Effector memory CD4-positive, alpha-beta T cell (primary cell): Measurements from ENCODE around the gene ZEB2.
A peak's percentile ranks its signal among the peaks of the same experiment; 100 is the strongest.

Experiments used
- DNase-seq, 3 donors: peaks; one replicate each; pipeline ENCODE4 v3.0.0-alpha.2; 2020
- H3K27ac ChIP-seq: 2 replicates; pipeline ENCODE4 v1.7.0; 2013; ENCODE audit warnings: mild to moderate bottlenecking, low read length, moderate library complexity; ENCODE audit not compliant: insufficient read depth, poor library complexity, severe bottlenecking
- H3K27me3 ChIP-seq: replicated peaks from 2 replicates; pipeline ENCODE4 v1.7.0; 2013; ENCODE audit warnings: mild to moderate bottlenecking, low read length; ENCODE audit not compliant: insufficient read depth, control insufficient read depth, poor library complexity, severe bottlenecking
- H3K36me3 ChIP-seq: 2 replicates; pipeline ENCODE4 v1.7.0; 2013; ENCODE audit warnings: mild to moderate bottlenecking, low read length, moderate library complexity; ENCODE audit not compliant: control insufficient read depth, insufficient read depth
- H3K4me1 ChIP-seq: 2 replicates; pipeline ENCODE4 v1.7.0; 2013; ENCODE audit warnings: low read length, mild to moderate bottlenecking; ENCODE audit not compliant: control insufficient read depth, insufficient read depth, poor library complexity, severe bottlenecking
- H3K4me3 ChIP-seq: 2 replicates; pipeline ENCODE4 v1.7.0; 2013; ENCODE audit warnings: low read length, low read depth, mild to moderate bottlenecking; ENCODE audit not compliant: insufficient read depth, poor library complexity, severe bottlenecking
- H3K9me3 ChIP-seq: 2 replicates; pipeline ENCODE4 v1.7.0; 2013; ENCODE audit warnings: mild to moderate bottlenecking, low read length, moderate library complexity; ENCODE audit not compliant: control insufficient read depth

The ZEB2 gene

GRCh38 chr2:144515099-144515695 is 4.7 kb downstream of the ZEB2 start:
- Histone ChIP-seq H3K36me3 (no peaks in the 10 kb centered on the region), H3K4me1 (peaks cover 16% of the 10 kb centered on the region), H3K27me3 (peaks cover 41% of the 10 kb centered on the region), H3K27ac (no peak overlapping the region), H3K9me3 (no peaks in the 10 kb centered on the region), H3K4me3 (no peak overlapping the region)
- DNase-seq = no peak

- H3K9me3 ChIP-seq = no peaks in the 10 kb centered on the region
- peaks cover 41% of the 10 kb centered on the region for H3K27me3 ChIP-seq
- H3K27ac ChIP-seq = no peak overlapping the region
- peaks cover 16% of the 10 kb centered on the region for H3K4me1 ChIP-seq
- DNase-seq = no peak
- H3K36me3 ChIP-seq = no peaks in the 10 kb centered on the region
- H3K4me3 ChIP-seq = no peak overlapping the region
Measured at GRCh38 chr2:144514616-144515091, 5.3 kb downstream of the ZEB2 start.

- Histone ChIP-seq H3K9me3 (no peaks in the 10 kb centered on the region), H3K4me1 (peaks cover 15% of the 10 kb centered on the region), H3K4me3 (no peak overlapping the region), H3K36me3 (no peaks in the 10 kb centered on the region), H3K27me3 (peaks cover 31% of the 10 kb centered on the region), H3K27ac (no peak overlapping the region)
- no peak for DNase-seq
Measured at GRCh38 chr2:144513388-144514101, 6.4 kb downstream of the ZEB2 start.

- no peak for DNase-seq
- H3K27ac ChIP-seq = no peak overlapping the region
- H3K9me3 ChIP-seq = no peaks in the 10 kb centered on the region
- peaks cover 25% of the 10 kb centered on the region for H3K27me3 ChIP-seq
- no peaks in the 10 kb centered on the region for H3K36me3 ChIP-seq
- peaks cover 8% of the 10 kb centered on the region for H3K4me1 ChIP-seq
- no peak overlapping the region for H3K4me3 ChIP-seq
Measured at GRCh38 chr2:144512891-144513351, 7.0 kb downstream of the ZEB2 start.

- Histone ChIP-seq H3K36me3 (no peaks in the 10 kb centered on the region), H3K9me3 (no peaks in the 10 kb centered on the region), H3K4me3 (no peak overlapping the region), H3K4me1 (peaks cover 5% of the 10 kb centered on the region), H3K27me3 (peaks cover 21% of the 10 kb centered on the region), H3K27ac (no peak overlapping the region)
- DNase-seq = no peak
Measured at GRCh38 chr2:144512470-144512869, 7.4 kb downstream of the ZEB2 start.

- Histone ChIP-seq H3K27ac (no peak overlapping the region), H3K9me3 (no peaks in the 10 kb centered on the region), H3K4me1 (peaks cover 5% of the 10 kb centered on the region), H3K36me3 (no peaks in the 10 kb centered on the region), H3K4me3 (no peak overlapping the region), H3K27me3 (peaks cover 21% of the 10 kb centered on the region)
- no peak for DNase-seq
Measured at GRCh38 chr2:144511937-144512336, 8.0 kb downstream of the ZEB2 start.

- no peak for DNase-seq
- peaks cover 19% of the 10 kb centered on the region for H3K27me3 ChIP-seq
- H3K4me1 ChIP-seq = peaks cover 2% of the 10 kb centered on the region
- H3K9me3 ChIP-seq = no peaks in the 10 kb centered on the region
- H3K27ac ChIP-seq = no peak overlapping the region
- no peak overlapping the region for H3K4me3 ChIP-seq
- H3K36me3 ChIP-seq = no peaks in the 10 kb centered on the region
Measured at GRCh38 chr2:144511226-144511810, 8.6 kb downstream of the ZEB2 start.

GRCh38 chr2:144510294-144510991 is 9.5 kb downstream of the ZEB2 start:
- Histone ChIP-seq H3K27ac (no peak overlapping the region), H3K27me3 (peaks cover 10% of the 10 kb centered on the region), H3K4me1 (no peaks in the 10 kb centered on the region), H3K36me3 (no peaks in the 10 kb centered on the region), H3K9me3 (no peaks in the 10 kb centered on the region), H3K4me3 (no peak overlapping the region)
- DNase-seq = peak in 1 of 3 donors; percentile 13

- Histone ChIP-seq H3K27ac (no peak overlapping the region), H3K9me3 (no peaks in the 10 kb centered on the region), H3K4me1 (no peaks in the 10 kb centered on the region), H3K27me3 (peaks cover 6% of the 10 kb centered on the region), H3K4me3 (no peak overlapping the region), H3K36me3 (no peaks in the 10 kb centered on the region)
- no peak for DNase-seq
Measured at GRCh38 chr2:144509879-144510221, 10.1 kb downstream of the ZEB2 start.
